ENCODE results near the gene TAPBP.

DNA sequence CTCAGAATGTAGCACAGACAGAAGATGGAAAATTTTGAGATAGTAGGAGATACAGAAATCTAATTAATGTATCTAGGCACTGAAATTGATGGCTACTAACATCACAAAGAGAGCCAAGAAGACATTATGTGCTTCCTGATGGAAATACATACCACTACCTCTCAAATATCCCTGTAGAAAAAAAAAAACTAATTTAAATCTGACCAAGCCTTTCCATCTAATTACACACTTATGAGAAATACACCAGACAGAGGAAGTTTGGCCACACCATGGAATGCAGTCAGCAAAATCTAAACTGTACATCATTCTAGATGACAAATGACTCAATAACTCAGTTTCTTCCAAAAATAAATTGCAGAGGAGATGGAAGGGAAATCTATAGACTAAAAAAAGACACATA lies 61.1 kb downstream of the TAPBP start:
- TF ChIP-seq EZH2phosphoT487 (IDR thresholded peaks at IDR 0.05) = no peak
- TF ChIP-seq CTCF (IDR thresholded peaks at IDR 0.05) = no peak
- no peak for TF ChIP-seq EZH2 (IDR thresholded peaks at IDR 0.05)

Measured in neural progenitor cell (in vitro differentiated cells).